GM18870 (cell line): ENCODE measurements around the gene ADAMTS18.

ENCODE experiments used
- ATAC-seq: cut with Tn5 transposase; IDR thresholded peaks from one replicate; pipeline ENCODE4 v1.9.1; 2021; ENCODE audit warnings: moderate library complexity; ENCODE audit not compliant: unreplicated experiment

ADAMTS18 gene

DNA sequence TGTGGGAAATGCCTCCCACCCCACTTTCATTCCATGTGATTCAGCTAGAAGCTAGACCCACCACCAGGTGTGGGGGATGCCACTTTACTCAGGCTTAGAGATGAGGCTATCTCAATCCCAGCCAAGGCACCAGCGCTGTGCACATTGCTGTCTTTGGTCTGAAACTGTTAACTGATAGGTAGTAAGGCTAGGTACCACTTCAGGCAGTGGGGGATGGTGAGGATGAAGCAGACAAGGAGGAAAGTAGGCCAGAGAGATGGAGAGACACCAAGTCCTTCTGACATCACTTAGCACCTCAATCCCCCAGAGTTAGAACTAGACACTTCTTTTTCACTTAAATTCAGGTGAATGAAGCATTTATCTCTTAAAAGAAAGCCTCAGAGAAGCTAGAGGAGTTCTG, 35.8 kb downstream of the ADAMTS18 start:
- ATAC-seq = no peak

DNA sequence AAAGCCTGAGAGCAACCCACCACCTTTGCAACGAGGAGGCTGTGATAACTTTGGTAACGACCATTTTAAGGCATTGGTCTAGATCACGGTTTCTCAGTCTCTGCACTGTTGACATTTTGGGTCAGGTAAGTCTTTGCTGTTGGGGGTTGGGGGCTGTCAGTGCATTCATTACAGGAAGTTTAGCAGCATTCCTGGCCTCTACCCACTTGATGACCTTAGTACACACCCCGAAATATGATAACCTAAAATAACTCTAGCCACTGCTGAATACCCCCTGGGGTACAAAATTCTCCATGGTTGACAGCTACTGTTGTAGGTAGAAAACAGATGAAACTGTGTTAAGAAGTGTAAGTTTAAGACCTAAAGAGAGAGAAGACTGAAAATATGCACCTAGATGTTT, 36.3 kb downstream of the ADAMTS18 start:
- ATAC-seq = no peak

DNA sequence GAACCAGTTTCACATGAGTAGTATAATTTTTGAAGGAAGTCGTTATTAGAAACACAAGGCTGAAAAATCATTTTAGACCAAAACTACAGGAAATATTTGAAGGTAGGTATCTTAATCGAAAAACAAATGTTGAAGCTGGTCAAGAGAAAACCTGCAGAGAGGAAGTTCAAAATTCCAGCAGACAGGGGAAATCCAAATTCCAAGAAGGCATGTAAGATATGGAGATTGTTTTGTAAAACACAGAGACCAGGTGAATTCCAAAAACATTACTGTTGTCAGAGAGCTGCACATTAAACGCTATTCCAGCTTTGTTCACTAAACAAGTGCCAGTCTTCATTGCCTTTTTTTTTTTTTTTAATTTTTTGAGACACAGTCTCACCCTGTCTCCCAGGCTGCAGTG, 38.4 kb downstream of the ADAMTS18 start:
- no peak for ATAC-seq

DNA sequence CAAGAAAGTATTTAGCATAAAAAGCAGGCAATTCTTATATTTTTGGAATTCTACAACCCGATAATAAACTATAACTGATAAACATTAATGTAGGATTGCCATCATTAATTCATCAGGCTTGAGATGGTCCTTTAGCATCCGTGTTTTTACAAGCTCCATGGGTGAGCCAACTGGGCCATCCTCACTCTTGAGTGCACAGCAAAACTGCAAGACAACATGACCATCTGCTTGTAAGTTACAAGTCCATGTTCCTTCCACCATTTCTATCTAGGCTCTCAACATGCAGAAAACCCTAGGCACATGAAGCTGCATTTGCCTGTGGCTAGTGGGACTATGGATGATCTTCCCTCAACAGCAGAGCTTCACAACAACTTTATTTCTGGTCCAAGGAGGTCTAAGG, 40.1 kb downstream of the ADAMTS18 start:
- no peak for ATAC-seq

DNA sequence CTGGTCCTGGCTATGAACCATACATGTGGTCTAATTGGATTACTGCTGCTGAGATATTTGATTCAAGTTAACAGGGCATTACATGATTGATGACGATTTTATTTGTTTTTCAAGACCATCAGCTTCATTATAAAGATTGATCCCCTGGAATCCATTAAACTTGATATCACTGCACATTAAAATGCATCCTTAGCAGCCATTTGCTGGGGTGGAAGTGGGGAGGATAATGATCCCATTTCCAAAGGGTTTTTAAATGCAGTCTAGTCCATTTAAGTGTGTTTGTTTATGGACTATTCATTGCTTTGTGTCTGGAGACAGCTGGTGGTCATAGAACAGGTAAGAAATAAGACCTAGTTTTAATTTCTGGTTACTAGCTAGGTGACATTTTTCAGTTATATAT, 40.9 kb downstream of the ADAMTS18 start:
- no peak for ATAC-seq

DNA sequence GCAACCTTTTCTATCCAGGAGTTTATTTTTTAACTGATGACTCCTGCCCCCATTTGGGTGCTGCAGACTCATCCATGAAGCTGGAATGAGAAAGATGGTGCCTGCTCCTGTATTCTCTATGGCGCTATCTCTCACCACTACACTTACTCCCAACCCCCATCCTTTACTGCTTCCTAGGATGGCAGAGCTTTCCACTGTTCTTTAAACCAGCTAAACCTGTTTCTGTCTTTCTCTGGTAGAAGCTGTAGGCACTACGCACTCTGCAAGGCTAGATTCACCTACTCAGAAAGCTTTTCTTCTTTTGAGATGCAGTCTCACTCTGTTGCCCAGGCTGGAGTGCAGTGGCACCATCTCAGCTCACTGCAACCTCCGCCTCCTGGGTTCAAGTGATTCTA, 47.0 kb downstream of the ADAMTS18 start:
- ATAC-seq = no peak

DNA sequence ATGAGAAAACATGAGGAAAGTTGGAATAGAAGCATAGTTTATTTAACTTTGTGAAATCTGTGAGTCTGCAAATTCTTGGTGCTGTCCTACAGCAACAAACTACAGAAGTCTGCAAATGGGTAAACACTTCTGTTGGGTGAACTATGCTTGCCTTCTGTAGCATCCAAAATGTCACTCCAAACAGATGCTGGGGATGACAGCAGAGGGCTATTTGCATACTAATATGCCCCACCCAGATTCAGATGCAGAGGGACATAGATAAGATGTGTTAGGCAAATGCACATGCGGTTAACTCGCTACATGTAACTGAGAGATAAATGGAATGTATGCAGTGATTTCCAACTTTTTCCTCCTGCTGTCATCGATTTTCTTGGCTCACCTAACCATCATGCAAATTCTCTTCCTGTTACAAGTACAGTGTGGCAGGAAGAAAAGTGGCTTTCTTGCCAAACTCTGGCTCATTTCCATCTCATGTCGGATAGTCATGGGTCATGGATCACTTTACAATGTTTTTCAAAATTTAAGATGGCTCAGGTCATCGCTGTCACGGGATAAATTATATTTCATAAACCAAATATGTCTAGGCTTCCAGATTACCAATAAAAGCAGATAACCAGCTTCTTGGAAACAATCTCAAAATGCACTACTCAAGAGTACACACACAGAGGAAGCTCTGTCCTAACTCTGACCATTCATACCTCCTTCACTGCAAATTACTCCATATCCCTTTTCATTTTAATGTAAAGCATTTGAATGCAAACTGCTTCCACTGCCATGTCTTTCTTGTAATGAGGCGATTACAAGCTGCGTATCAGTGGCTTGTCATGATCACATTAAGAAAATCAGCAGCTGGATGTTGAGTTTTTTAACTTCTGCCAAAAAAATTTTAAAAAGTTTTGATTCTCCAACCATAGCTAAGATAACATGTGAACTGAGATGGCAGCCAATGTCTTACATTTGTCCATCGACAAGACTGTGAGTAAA, 47.7 kb downstream of the ADAMTS18 start:
- ATAC-seq = no peak

DNA sequence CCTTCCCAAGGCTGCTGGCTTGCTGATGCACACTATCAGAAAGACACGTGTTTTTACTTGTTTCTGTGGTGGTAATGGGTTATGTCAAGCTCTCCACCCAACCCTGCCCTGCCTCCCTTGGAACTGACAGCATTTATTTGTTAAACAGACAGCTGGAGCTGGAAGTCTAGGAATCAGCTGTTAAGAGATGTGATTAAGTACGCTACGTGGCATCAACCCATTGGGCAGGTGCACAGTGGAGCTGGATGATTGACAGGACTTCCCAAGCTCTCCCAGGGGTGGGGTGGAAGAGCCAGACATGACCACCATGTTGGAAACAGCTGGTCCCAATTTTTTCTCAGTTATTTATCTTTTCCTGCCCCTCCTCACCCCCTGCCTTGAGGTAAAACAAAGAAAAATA, 49.4 kb downstream of the ADAMTS18 start:
- no peak for ATAC-seq

DNA sequence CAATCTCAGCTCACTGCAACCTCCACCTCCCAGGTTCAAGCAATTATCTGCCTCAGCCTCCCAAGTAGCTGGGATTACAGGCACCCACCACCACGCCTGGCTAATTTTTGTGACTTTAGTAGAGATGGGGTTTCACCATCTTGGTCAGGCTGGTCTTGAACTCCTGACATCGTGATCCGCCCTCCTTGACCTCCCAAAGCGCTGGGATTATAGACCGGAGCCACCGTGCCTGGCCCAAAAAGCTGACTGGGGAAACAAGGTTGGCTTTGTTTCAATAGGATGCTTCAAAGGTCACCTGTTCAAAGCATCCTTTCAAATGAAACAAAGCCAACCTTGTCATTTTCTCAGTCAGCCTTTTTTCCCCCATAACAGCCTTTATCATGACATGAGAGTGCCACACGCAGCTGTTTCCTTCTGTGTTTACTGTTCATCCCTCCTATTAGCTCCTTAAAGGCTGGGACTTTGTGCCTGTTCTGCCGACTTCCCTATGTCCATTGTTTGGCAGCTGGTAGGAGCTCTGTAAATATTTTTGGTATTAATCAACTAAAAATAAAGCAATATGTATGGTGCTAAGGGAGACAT, 51.1 kb downstream of the ADAMTS18 start:
- no peak for ATAC-seq

DNA sequence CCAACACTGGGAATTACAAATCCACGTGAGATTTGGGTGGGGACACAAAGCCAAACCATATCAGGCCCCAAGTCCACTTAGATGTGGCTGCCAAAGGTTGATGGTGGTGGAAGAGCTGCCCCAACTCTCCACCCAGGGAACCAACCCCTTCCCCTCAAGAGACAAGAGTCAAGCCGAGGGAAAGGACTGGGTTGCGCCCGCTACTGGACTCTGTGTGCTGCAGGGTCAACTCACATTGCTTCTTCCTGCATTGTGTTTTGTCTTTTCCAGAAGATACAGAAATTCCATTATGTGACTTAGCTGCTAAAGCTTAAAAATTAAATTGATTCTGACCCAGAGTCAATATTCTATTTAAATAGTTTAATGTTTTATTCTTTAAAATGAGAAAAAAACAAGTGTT, 58.5 kb downstream of the ADAMTS18 start:
- no peak for ATAC-seq

DNA sequence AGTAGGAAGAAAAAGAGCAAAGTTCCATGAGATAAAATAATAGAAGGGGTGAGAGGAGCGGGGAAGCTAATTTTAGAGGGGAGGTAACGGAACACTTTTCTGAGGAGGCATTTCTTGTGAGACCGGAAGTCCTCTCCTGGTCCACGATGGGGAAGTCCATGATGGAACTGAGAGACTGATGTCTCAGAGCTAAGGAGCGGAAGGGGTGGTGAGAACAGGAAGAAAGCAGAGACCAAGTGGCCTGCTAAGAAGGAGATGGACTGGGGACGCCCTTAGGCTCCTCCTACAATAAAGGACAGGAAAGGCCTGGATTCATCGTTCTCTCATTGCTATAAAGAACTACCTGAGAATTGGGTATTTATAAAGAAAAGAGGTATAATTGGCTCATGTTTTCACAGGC, 59.4 kb downstream of the ADAMTS18 start:
- no peak for ATAC-seq

DNA sequence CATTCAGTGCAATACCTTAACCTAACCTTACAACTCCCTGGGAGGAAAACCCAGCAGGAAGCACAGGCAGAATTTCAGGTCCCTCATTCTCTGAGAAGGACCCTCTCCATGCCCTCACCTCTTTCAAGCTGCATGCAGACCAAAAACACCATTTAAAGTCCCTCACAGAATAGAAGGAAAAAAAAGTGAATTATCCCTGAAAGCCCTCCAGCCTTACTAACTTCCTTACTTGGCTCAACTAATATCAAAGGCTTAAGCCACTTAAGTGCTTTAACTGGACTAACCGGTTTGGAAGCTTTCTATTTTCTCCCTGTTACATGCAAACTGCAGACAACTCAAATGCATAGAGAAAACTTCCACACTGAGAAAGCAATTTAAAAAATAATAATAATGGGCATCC, 60.5 kb downstream of the ADAMTS18 start:
- ATAC-seq = no peak

DNA sequence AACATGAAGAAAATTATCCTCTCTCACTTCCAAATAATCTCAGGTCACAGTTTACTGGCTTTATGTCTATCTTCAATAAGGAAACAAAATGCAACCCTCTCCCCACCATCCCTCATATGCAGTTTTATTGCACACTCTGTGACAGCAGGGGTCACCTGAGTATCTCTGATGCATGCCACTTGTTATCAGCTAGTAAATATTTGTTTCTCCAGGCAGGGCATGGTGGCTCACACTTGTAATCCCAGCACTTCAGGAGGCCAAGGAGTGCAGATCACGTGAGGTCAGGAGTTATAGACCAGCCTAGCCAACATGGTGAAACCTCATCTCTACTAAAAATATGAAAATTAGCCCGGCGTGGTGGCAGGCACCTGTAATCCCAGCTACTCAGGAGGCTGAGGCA, 61.1 kb downstream of the ADAMTS18 start:
- ATAC-seq = no peak

DNA sequence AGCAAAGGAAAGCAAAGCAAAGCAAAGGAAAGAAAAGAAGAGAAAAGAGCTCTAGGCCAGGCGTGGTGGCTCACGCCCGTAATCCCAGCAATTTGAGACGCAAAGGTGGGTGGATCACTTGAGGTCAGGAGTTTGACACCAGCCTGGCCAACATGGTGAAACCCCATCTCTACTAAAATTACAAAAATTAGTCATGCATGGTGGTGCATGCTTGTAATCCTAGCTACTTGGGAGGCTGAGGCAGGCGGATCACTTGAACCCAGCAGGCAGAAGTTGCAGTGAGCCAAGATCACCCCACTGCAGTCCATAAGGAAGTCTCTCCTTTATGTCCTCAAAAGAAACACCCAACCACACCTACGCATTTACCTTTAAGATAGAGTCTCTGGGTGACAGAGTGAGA, 70.1 kb downstream of the ADAMTS18 start:
- no peak for ATAC-seq

DNA sequence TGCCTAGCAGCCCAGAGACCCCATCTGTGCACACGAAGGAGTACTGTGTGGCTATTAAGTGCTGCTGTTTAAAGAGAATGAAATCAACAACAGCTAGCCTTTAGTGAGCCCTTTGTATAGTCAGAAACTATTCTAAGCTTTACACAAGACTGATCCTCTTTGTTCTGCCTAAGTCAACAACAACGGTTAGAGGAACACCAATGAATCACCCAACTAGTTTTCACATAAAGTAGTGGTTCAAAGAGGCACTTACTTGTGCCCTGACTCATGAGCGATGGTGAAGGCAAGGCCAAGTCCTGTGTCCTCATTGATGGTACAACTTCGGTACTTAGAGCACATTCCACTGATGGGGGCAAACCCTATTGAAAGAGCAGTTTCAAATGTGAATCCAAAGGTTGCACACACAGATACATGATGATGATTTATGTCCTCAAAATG, 75.8 kb downstream of the ADAMTS18 start:
- ATAC-seq = no peak

DNA sequence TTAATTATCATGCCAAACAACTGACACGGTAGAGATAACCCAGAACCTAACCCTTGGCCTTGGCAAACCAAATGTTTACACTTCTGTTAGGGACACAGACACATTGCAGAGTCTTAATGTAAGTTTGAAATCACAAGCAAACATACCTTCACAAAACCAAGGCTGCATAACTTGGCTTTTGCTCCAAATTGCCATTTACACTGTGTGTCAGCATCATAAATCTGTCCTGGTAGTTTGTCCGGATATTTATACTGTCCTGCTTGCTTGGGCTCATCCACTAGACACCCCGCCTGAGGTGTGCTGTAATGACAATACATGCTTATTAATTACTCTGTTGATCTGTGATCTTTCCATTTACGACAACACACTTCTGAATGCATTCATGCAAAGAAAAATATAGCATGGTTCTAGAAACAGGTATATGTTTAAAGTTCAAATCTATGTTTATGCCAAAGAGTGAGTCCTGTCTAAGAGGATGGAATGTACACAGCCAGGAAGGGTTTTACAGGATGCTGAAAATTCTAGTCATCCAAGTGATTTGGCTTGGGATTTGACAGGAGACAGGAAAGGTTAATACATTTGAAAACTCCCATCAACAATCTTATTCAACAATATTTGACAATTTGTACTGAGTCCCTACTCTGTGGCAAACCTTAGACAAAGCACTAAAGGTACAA, 81.1 kb downstream of the ADAMTS18 start:
- ATAC-seq = no peak

DNA sequence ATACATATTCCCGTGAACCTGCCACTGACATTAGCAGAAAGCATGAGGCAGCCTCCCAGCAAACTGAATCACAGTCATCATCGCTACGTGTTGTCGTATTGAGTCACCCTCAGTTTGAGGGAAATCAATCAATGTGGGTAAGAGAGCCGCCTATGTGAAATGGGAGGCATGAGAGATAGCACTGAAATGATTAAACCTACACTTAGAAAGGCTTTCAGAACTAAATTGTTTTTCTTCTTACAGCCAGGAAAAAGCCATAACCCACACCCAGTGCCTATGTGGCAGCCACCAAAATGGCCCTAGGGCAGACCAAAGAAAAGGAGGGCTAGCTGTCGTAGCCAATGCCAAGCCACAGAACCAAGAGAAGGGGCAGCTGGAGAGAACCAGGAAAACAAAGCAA, 90.5 kb downstream of the ADAMTS18 start:
- ATAC-seq = no peak

DNA sequence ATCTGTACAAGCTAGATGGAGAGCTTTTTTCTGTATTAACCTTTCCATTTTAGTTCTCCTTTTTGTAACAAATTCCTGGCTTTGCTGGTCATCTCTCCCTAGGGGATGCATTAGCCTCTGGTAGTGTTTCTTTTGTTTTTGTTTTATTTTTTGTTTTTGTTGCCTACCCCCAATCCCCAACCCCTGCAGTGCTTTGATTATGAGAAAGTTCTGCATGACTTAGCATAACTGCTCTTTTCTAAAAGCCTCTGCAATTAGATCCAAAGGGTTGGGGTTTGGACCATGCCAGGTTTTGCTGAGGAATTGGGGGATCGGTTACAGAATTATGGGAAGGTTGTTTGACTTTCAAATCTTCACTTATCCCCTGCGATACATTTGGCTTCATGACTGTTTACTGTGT, 98.2 kb downstream of the ADAMTS18 start:
- ATAC-seq = no peak

DNA sequence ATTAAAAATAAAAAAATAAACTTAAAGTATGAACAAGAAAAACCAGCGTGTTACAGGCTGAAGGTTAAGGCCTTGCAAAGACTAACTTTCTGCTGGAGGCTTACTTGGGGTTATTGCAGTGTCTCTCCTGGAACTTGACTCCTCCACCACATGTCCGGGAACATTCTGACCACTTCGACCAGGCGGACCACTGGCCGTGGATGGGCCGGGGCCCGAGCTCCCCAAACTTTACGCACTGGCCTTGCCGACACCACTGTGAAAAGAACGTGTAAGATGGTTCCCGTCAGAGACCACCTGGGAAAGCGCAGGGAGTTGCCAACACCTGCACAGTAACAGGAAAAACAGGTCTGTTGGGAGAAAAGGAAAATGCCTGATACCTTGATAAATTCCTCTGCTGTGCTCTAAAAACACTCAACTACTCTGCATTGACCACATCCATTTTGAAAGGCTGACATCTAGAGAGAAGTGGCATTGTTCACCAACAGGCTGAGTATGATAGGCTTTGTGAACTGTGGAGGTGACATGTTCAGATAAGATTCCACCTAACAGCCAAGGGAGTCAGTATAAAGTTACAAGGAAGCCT, 99.1 kb downstream of the ADAMTS18 start:
- ATAC-seq = no peak

DNA sequence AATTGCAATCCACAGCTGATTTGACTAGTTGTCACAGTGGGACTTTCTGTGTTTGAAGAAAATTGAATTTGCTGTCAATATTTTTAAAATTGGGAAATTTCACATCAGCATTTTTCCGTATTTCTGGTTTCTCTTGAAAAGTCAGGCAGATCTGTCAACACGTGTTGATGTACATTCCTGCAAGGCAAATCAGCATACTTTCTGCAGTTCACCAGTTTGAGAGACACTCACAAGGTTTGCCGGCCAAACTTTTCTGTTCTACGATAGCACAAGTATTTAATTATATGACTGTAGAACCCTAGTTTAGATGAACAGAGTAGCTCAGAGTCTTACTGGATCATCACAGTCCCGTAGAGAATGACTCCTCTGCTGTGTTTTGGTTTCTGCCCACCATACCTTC, 102.0 kb downstream of the ADAMTS18 start:
- no peak for ATAC-seq

DNA sequence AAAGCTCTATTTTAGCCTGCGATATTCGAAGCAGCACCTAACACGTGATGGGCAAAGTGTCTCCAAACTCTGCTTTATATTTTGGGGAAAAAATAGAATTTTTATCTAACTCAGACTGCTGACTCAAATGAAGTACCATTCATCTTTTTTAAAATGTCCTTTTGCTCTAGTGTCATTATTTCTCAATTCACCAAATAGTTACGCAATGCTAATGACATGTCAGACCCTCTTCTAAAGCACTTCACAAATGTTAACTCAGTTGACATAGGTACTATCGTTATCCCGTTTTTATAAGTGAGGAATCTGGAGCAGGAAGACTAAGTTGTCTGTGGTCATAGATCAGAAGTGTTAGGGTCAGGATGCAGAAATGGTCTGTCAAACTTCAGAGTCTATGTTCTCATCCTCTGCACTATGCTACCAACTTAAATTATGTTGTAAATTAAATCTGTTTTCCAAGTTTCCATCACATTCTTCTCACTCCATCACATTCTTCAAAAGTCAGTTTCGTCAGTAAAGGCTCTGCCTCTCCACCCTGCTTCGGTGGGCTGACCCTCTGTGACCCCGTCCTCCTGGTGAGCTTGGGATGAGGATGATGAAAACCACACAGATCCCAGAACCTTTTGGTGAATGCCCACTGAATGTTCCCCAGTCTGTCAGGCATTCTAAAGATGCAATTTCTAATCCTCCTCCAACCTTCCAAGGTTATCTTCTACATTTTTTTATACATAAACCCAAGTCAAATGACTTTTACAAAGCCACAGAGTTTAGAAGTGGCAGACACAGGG, 102.8 kb downstream of the ADAMTS18 start:
- no peak for ATAC-seq
